ENCODE results near the gene FRYL.
"Not testable (repeated sequence)": the region's sequence is repeated elsewhere in the genome, so short reads cannot be mapped to it uniquely, and the experiment has no call there.

FRYL gene

GRCh38 chr4:48698029-48698971, 81.8 kb downstream of the FRYL start:
- Histone ChIP-seq H2AFZ (ENCODE audit: low read depth, low read length, severe bottlenecking) (no peak overlapping the region), H3K27ac (ENCODE audit: low read depth, low read length) (no peak overlapping the region), H3K9ac (ENCODE audit: low read length) (no peak overlapping the region), H3K9me2 (replicated peaks; ENCODE audit: insufficient read depth, low read length) (no peaks in the 10 kb centered on the region), H3K4me3 (ENCODE audit: insufficient read depth, low read length, poor library complexity, severe bottlenecking) (no peak overlapping the region), H3K9me3 (ENCODE audit: insufficient read depth, low read length) (no peaks in the 10 kb centered on the region), H3K79me2 (ENCODE audit: insufficient read depth, low read length) (peaks cover 75% of the 10 kb centered on the region), H3K27me3 (ENCODE audit: low read length) (no peaks in the 10 kb centered on the region), H4K20me1 (ENCODE audit: low read depth, low read length) (0 out of 2 replicates have a peak, but pooled peaks cover 4% of the 10 kb centered on the region), H3K4me2 (ENCODE audit: low read depth, low read length, poor library complexity, severe bottlenecking) (no peak overlapping the region), H3K36me3 (ENCODE audit: low read length) (no peaks in the 10 kb centered on the region), H3F3A (ENCODE audit: insufficient read depth) (no peaks in the 10 kb centered on the region)
- TF ChIP-seq CTCF (IDR thresholded peaks at IDR 0.05; ENCODE audit: insufficient read depth, low read length, poor library complexity, severe bottlenecking) (no peak), EZH2phosphoT487 (conservative IDR thresholded peaks at IDR 0.05; ENCODE audit: low read length) (no peak)

- not testable (repeated sequence) for H3F3A ChIP-seq (ENCODE audit: insufficient read depth); H3K9ac ChIP-seq (ENCODE audit: low read length); H3K27me3 ChIP-seq (ENCODE audit: low read length); H3K27ac ChIP-seq (ENCODE audit: low read depth, low read length); H3K4me2 ChIP-seq (ENCODE audit: low read depth, low read length, poor library complexity, severe bottlenecking); H3K4me3 ChIP-seq (ENCODE audit: insufficient read depth, low read length, poor library complexity, severe bottlenecking); H3K36me3 ChIP-seq (ENCODE audit: low read length); H4K20me1 ChIP-seq (ENCODE audit: low read depth, low read length); H2AFZ ChIP-seq (ENCODE audit: low read depth, low read length, severe bottlenecking); H3K9me3 ChIP-seq (ENCODE audit: insufficient read depth, low read length); H3K9me2 ChIP-seq (replicated peaks; ENCODE audit: insufficient read depth, low read length)
- peaks cover 76% of the 10 kb centered on the region for H3K79me2 ChIP-seq (ENCODE audit: insufficient read depth, low read length)
Measured at GRCh38 chr4:48697516-48697915, 82.6 kb downstream of the FRYL start.

- H3K4me3 ChIP-seq (ENCODE audit: insufficient read depth, low read length, poor library complexity, severe bottlenecking): no peak overlapping the region
- TF ChIP-seq CTCF (IDR thresholded peaks at IDR 0.05; ENCODE audit: insufficient read depth, low read length, poor library complexity, severe bottlenecking) (no peak), EZH2phosphoT487 (conservative IDR thresholded peaks at IDR 0.05; ENCODE audit: low read length) (no peak)
- no peak overlapping the region for H3K9ac ChIP-seq (ENCODE audit: low read length)
- H2AFZ ChIP-seq (ENCODE audit: low read depth, low read length, severe bottlenecking): no peak overlapping the region
- peaks cover 82% of the 10 kb centered on the region for H3K79me2 ChIP-seq (ENCODE audit: insufficient read depth, low read length)
- H3K27me3 ChIP-seq (ENCODE audit: low read length): no peaks in the 10 kb centered on the region
- peaks cover 3% of the 10 kb centered on the region; the same call in 1 of the 2 replicates for H4K20me1 ChIP-seq (ENCODE audit: low read depth, low read length)
- no peaks in the 10 kb centered on the region for H3K9me3 ChIP-seq (ENCODE audit: insufficient read depth, low read length)
- H3K36me3 ChIP-seq (ENCODE audit: low read length): no peaks in the 10 kb centered on the region
- H3F3A ChIP-seq (ENCODE audit: insufficient read depth): no peaks in the 10 kb centered on the region
- H3K27ac ChIP-seq (ENCODE audit: low read depth, low read length): no peak overlapping the region
- no peaks in the 10 kb centered on the region for H3K9me2 ChIP-seq (replicated peaks; ENCODE audit: insufficient read depth, low read length)
- H3K4me2 ChIP-seq (ENCODE audit: low read depth, low read length, poor library complexity, severe bottlenecking): no peak overlapping the region
Measured at GRCh38 chr4:48694824-48695223, 85.3 kb downstream of the FRYL start.

All from SU-DHL-6 (cell line).